Peyer's patch (tissue), 4 donors: ENCODE measurements around the gene HDAC4. TPM values are rescaled to one million over a fixed set of nuclear protein-coding genes. Genes with fewer than 3 reads are reported as not detected.
"Not testable (repeated sequence)": the region's sequence is repeated elsewhere in the genome, so short reads cannot be mapped to it uniquely, and the experiment has no call there.

Experiments
- DNase-seq, 3 donors: peaks; one replicate each; pipeline ENCODE4 v3.0.0-alpha.2; 2017 to 2019
- H3K27ac ChIP-seq, 4 donors: fragments of 200-600 bp; sonication (generic); one replicate each; pipeline ENCODE4 v1.5.1; 2016 to 2019
- H3K27me3 ChIP-seq, 2 donors: fragments of 200-600 bp; sonication (generic); one replicate each; pipeline ENCODE4 v1.5.1; 2019
- H3K36me3 ChIP-seq, 3 donors: fragments of 200-600 bp; sonication (generic); one replicate each; pipeline ENCODE4 v1.5.1; 2016 to 2019
- H3K4me1 ChIP-seq, 4 donors: fragments of 200-600 bp; sonication (generic); one replicate each; pipeline ENCODE4 v1.5.1; 2016 to 2019
- H3K4me3 ChIP-seq, 4 donors: fragments of 200-600 bp; sonication (generic); 1 replicate in 3 of 4; 2 replicates in 1 of 4; pipeline ENCODE4 v1.5.1; 2016 to 2019; ENCODE audit warnings: mild to moderate bottlenecking in 1 of 4
- H3K9me3 ChIP-seq, 4 donors: fragments of 200-600 bp; sonication (generic); one replicate each; pipeline ENCODE4 v1.5.1; 2016 to 2019; ENCODE audit warnings: mild to moderate bottlenecking in 1 of 4
- CTCF ChIP-seq, 6 experiments: fragments of 450-650 bp in 4 of 6; fragments of 200-600 bp in 2 of 6; sonication (generic) in 1 of 6; IDR thresholded peaks; one replicate each; pipeline ENCODE4 v1.5.1; 2017 to 2019; ENCODE audit warnings: antibody characterized with exemption in 6 of 6, mild to moderate bottlenecking in 3 of 6, moderate library complexity in 1 of 6
- POLR2A ChIP-seq, 2 donors: fragments of 450-650 bp; IDR thresholded peaks; one replicate each; pipeline ENCODE4 v1.5.1; 2017; ENCODE audit warnings: antibody characterized with exemption in 2 of 2, mild to moderate bottlenecking in 2 of 2, moderate library complexity in 2 of 2
- total RNA-seq, 4 donors: library from RNA; depleted of rRNA; stranded (reverse); fragments of >200 nt; gene quantifications; one replicate each; pipeline ENCODE4 v1.1.0, GENCODE V29; 2016

HDAC4 gene
- total RNA-seq: 100 to 1,000 TPM in 3 of 4 donors, 10 to 100 TPM in 1; 28.9 to 198 (median 102) TPM

GRCh38 chr2:239400596-239401066 is at the start of gene HDAC4:
HDAC4 (minus strand) TSS chr2:239401020; CDS start chr2:239352699, 48,321 bp downstream.
- H3K27ac ChIP-seq: peak within 1 kb of the TSS; percentile 96 to 100 (median 100)
- H3K9me3 ChIP-seq: no peaks in the 10 kb centered on the region
- TF ChIP-seq POLR2A (IDR thresholded peaks at IDR 0.05): peak in 1 of 2 donors; percentile 13
- no peak for TF ChIP-seq CTCF (IDR thresholded peaks at IDR 0.05)
- peak within 1 kb of the TSS; percentile 82 to 92 (median 86) for H3K4me3 ChIP-seq
- H3K36me3 ChIP-seq: no peaks in the 10 kb centered on the region
- no peak for DNase-seq
- no peaks in the 10 kb centered on the region for H3K27me3 ChIP-seq
- peaks cover 0 to 9% (median 4%) of the 10 kb centered on the region in 4 donors for H3K4me1 ChIP-seq

- H3K4me3 ChIP-seq, H3K27me3 ChIP-seq, H3K4me1 ChIP-seq, H3K9me3 ChIP-seq, H3K27ac ChIP-seq, DNase-seq, H3K36me3 ChIP-seq: not testable (repeated sequence)
Measured at GRCh38 chr2:239449468-239449867, 48.6 kb upstream of the HDAC4 start.

- no peaks in the 10 kb centered on the region for H3K36me3 ChIP-seq
- TF ChIP-seq POLR2A (IDR thresholded peaks at IDR 0.05): no peak
- TF ChIP-seq CTCF (IDR thresholded peaks at IDR 0.05): no peak
- no peak overlapping the region for H3K27ac ChIP-seq
- H3K4me1 ChIP-seq: peaks cover 0 to 3% (median 0%) of the 10 kb centered on the region in 4 donors
- no peak for DNase-seq
- no peak overlapping the region for H3K4me3 ChIP-seq
- no peaks in the 10 kb centered on the region for H3K9me3 ChIP-seq
- H3K27me3 ChIP-seq: no peaks in the 10 kb centered on the region
Measured at GRCh38 chr2:239445771-239446524, 45.1 kb upstream of the HDAC4 start.

- H3K4me1 ChIP-seq: peaks cover 0 to 7% (median 1%) of the 10 kb centered on the region in 4 donors
- no peaks in the 10 kb centered on the region for H3K9me3 ChIP-seq
- TF ChIP-seq POLR2A (IDR thresholded peaks at IDR 0.05) (no peak), CTCF (IDR thresholded peaks at IDR 0.05) (no peak)
- H3K27me3 ChIP-seq: no peaks in the 10 kb centered on the region
- H3K4me3 ChIP-seq: no peak overlapping the region
- no peaks in the 10 kb centered on the region for H3K36me3 ChIP-seq
- no peak overlapping the region for H3K27ac ChIP-seq
- DNase-seq: no peak
Measured at GRCh38 chr2:239444626-239445577, 44.1 kb upstream of the HDAC4 start.

GRCh38 chr2:239443666-239444567 is 43.1 kb upstream of the HDAC4 start:
- no peak for DNase-seq
- H3K27me3 ChIP-seq: no peaks in the 10 kb centered on the region

More at GRCh38 chr2:239443666-239444567, 43.1 kb upstream of the HDAC4 start:
- Histone ChIP-seq H3K9me3 (no peaks in the 10 kb centered on the region), H3K4me1 (peaks cover 0 to 7% (median 1%) of the 10 kb centered on the region in 4 donors), H3K36me3 (no peaks in the 10 kb centered on the region), H3K4me3 (no peak overlapping the region), H3K27ac (no peak overlapping the region)
- TF ChIP-seq CTCF (IDR thresholded peaks at IDR 0.05) (no peak), POLR2A (IDR thresholded peaks at IDR 0.05) (no peak)
